ENCODE measurements around the gene KDM7A.
"Not testable (repeated sequence)": the region's sequence is repeated elsewhere in the genome, so short reads cannot be mapped to it uniquely, and the experiment has no call there.

The KDM7A gene, protein sequence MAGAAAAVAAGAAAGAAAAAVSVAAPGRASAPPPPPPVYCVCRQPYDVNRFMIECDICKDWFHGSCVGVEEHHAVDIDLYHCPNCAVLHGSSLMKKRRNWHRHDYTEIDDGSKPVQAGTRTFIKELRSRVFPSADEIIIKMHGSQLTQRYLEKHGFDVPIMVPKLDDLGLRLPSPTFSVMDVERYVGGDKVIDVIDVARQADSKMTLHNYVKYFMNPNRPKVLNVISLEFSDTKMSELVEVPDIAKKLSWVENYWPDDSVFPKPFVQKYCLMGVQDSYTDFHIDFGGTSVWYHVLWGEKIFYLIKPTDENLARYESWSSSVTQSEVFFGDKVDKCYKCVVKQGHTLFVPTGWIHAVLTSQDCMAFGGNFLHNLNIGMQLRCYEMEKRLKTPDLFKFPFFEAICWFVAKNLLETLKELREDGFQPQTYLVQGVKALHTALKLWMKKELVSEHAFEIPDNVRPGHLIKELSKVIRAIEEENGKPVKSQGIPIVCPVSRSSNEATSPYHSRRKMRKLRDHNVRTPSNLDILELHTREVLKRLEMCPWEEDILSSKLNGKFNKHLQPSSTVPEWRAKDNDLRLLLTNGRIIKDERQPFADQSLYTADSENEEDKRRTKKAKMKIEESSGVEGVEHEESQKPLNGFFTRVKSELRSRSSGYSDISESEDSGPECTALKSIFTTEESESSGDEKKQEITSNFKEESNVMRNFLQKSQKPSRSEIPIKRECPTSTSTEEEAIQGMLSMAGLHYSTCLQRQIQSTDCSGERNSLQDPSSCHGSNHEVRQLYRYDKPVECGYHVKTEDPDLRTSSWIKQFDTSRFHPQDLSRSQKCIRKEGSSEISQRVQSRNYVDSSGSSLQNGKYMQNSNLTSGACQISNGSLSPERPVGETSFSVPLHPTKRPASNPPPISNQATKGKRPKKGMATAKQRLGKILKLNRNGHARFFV

DNA sequence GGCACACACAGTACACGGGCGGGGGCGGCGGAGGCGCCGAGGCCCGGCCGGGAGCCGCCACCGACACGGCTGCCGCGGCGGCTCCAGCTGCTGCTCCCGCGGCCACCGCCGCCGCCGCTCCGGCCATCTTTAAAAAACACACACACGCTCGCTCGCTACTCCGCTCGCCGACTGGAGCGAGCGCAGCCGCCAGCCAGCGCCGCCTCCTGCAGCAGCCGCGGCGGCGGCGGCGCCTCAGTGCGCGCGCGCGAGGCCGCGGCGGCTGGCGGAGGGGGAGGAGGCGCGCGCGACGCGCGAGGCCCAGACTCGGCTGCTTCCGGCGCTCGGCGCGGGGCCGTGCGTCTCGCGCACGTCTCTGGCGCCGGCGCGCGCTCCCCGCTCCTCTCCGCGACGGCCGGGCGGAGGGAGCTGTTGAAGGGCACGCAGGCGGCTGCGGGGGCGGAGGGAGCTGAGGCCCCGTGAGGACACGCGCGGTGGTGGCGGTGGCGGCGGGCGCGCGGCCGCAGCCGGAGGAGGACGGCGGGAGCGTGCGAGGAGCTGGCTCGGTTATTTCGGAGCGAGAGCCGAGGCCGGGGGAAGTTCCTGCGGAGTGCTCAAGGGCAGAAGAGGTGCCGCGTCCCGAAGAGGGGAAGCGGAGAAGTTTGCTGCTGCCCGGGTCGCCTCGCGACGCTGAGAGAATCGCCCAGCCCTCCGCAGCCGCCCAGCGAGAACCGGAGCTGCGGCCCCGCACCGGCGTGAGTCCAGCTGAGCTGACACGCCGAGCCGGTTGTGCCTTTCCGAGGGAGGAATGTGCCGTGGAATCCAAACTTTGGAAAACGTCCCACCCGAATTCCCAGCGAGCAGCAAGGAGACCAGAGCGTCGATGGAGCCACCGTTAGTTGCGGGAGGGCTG, at the start of gene KDM7A:
Gene KDM7A (minus strand): TSS at position 173 of the 892 bp plus-strand sequence. CDS start 46 bp downstream, at position 127.
- peak; percentile 93 for DNase-seq

DNA sequence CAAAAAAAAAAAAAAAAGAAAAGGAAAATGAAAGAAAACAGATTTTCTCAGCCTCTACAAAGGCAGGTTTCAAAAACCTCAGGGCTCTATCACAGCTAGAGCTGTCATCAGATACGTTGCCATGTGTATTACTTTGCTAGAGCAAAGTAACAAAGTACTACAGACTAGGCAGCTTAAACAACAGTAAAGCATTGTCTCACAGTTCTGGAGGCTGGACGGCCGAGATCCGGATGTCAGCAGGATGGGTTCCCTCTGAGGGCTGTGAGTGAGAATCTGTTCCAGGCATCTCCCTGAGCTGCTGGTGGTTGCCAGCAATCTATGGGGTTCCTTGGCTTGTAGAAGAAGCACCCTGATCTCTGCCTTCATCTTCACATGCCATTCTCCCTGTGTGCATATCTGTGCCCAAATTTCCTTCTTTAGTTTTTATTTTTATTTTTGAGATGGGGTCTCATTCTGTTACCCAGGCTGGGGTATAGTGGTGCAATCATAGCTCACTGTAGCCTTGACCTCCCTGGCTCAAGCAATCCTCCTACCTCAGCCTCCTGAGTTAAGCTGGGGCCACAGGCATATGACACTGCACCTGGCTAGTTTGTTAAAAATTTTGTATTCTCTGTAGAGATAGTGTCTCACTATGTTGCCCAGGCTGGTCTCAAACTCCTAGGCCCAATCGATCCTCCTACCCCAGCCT, 48.9 kb upstream of the KDM7A start:
- peak; percentile 33 for DNase-seq

DNA sequence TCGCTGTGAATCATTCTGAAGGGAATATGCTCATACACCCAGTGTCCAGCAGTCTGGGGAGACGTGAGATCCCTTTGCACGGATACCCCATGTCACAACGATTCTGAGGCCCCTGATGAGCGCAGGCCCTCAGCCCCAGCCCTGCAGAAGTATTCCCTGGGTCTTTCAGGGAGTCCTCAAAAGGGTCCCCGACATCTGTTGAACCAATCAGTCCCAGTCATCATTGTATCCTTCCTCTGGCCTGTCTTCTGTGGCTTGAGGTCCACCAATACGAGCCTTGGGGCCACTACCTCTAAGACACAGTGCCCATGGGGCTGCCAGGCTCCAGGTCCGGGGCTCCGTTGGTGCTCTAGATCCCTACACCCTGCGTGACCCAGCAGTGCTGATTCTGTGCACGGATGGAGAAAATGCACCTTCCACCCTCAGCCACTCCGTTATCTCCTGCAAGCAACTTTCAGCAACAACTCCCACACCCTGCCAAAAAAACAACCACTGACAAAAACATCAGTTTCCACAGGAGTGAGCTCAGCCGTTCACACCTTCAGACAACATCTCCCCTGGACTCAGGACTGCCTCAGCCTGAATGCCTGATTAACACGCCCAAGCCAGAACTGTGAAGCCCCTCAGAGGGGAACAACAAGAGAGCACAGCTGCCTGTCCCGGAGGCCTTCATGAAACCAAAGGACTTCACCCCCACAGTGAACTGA, 46.9 kb upstream of the KDM7A start:
- peak; percentile 53 for DNase-seq

DNA sequence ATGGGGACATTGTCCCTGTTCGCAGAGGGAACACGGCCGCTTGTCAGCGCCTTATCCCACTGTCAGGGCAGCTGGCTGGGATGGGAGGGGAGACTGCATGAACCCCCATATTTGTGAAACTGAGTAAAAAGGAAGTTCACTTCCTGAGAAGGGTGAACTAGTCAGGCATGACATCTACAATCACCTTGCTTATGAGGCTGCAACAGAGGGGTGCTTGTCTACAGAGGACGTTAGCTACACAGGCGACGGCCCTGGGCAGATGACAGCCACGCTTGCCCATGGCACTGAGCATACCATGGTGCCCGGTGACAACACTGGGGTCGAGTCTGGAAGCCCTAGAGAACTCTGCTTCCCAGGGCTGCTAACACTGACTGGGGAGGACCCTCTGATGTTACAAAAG, 46.0 kb upstream of the KDM7A start:
- peak; percentile 36 for DNase-seq

DNA sequence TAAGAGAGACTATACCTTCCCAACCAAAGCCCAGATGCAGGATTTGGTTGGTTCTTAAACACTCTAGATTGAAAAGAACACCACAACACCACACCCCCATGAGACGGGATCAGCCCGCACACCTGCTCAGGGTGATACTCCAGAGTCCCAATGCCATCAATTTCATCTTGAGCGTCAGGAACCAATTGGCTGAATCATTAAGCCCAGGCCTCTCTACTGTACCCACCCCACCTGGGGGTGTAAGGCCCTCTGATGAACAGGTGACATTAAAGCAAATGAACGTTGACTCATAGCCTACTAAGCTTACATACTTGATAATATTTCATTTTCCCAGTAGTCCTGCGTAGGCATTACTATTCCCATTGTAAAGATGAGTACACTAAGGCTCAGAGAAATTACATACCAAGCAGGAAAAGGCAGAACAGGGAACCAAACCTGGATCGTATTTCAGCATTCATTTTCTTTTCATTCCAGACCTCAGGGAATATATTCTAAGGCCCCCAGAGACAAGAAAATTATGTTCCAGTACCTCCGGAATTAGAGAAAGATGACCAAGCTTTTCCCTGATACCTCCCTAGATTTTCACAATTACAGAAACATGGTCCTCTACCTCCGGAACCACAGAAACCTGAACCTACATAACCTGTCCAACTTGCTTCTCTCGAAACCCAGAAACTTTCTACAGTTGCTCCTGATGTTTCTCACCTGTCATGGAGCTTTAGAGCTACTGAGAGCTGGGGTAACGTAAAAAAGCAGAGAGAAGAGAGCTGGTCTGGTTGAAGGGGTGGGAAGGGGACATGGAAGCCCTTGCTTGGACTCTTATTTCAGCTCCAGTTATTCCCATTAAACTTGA, 43.1 kb upstream of the KDM7A start:
- no peak for DNase-seq

DNA sequence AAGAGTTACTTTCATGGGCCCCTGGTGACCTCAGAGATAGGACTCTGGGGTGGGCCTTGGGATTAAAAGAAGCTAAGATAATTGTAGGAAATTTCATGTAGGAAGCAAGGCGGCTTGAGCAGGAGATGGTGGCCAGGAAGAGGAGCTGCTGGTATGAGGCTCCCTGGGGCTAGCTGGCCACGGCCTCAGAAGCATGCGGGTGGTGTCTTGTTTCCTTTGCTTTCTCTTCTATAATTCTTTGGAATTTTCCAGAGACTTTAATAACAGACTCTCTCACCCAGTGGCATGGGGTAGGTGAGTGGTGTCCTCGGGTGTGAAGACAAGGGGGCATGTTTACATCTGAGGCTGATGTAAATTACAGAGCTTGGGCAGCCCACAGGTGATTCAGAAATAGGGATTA, 41.9 kb upstream of the KDM7A start:
- DNase-seq = no peak

DNA sequence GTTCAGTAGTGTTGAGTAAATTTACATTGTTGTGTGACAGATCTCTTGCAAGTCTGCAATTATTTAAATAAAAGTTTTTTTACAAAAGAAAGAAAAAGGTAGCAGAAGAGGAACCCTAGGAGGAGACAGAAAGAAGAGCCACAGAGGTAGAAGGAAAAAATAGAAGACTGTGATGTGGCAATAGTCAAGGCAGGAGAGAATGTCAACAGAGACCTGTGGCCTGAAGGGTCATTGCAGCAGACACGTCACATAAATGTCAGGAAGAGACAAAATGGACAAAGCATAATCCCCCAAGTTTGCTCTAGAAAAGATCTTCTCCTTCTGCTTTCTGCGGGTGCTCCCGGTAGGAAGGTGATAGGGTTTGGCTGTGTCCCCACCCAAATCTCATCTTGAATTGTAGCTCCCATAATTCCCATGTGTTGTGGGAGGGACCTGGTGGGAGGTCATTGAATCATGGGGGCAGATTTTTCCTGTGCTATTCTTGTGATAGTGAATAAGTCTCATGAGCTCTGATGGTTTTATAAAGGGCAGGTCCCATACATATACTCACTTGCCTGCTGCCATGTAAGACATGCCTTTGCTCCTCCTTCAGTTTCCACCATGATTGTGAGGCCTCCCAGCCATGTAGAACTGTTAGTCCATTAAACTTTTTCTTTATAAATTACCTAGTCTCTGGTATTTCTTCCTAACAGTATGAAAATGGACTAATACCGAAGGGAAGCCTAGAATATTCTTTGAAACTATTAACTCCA, 41.1 kb upstream of the KDM7A start:
- no peak for DNase-seq

DNA sequence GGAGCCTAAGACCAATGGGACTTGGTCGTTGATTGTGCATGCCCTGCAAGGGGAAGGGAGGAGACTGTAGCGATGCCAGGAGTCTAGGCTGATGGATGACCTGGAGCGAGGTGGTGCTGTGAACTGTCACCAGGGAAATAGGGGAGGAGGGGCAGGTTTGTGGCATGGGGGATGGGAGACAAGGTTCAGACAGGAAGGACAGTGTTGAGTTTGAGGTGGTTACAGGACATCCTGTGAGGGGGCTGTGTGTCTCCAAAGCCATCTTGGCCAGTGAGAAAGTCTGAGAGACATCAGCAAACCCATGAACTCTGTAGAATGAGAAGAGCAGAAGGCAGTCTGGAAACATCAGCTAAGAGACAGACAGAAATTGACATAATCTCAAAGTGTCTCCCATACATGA, 38.5 kb upstream of the KDM7A start:
- DNase-seq = no peak

DNA sequence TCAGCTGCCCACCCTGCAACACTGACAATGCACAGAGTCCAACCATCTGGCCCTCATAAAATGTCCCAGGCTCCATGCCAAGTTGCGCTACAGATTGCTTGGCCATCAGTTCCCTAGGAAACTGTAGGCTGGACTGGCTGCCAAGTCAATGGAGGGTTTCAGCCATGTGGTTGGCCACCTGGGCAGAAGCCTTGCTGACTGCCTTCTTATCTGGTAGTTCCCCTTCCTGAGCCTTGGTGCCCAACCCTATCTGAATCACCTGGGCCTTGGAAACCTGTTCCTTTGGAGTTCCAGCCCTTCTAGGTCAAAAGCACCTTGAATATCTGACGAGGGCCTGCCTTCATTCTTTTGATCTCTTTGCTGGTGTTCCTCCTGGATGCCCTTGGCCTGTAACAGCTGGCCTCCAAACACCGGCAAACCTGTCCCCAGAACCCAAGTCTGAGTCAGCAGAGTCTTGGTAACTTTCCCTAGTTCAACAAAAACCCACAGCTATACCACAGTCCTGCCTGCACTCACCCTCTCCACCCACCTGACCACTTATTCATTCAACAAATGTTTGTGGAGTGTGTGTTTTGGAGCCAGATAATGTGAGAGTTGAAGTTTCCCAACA, 37.4 kb upstream of the KDM7A start:
- no peak for DNase-seq

DNA sequence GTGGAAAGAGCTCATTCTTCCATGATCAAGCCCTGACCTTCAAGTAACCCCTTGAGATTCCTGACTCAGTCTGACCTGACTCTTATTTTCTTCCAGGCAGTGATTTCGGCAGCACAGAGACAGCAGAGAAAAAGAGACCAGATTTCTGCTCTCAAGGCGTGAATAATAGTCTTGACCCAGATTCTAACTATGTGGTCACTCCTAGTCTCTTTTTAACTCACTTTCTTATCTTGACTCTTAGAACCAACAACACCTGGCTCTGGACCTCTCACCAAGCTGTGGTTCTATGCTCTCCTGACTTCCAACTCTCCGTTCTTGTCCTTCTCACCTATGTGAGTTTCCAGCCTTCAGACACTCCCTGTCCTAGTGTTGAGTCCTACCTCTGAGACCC, 36.9 kb upstream of the KDM7A start:
- no peak for DNase-seq

DNA sequence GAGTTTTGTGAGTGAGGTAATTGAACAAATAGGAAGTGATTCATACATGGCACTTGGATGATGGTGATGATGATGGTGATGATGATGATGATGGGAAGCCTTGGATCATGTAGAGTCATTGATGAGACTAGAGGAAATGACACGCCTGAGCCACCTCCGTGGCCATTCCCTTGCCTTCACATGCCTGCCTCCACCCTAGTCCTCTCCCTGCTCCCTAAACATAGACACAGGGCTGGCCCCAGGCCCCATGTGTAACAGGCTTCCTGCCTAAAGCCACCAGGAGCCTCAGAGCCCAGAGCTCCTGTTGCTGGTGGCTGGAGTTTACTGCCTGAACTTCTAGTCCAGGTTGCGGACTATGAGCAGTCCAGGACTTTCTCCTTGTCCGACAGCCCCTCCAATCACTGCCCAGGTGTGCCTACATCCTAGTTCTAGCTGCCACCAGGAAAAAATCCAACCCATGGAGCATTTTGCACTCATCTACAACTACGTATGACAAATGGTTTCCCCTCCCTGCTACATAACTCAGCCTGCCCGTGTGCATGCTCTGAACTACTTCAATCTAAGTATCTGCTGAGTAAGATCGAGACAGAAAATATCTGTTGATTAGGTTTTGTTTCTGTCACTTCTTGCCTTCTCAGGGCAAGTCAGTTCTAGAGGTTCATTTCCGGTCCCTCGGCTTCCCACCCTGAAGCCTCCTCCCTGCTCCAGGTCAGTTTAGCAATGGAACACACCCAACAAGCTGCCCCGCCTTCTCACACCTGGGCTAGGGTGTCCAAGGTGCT, 35.5 kb upstream of the KDM7A start:
- peak; percentile 18 for DNase-seq

DNA sequence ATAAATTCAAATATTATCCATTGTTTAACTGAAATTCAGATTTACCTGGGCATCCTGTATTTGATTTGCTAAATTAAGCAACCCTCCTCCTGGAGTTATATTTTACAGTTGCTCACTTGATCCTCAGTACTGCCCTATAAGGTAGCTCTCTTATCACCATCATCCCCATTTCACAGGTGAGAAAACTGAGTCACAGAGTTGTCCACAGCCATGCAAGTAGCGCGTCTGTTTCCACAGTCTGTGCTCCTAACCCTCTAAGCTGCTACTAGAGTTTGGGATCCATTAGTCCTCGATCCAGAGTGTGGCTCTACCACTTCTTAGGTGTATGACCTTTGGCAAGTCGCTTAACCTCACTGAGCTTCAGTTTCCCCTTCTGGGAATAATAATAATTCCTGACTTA, 34.9 kb upstream of the KDM7A start:
- DNase-seq = no peak

DNA sequence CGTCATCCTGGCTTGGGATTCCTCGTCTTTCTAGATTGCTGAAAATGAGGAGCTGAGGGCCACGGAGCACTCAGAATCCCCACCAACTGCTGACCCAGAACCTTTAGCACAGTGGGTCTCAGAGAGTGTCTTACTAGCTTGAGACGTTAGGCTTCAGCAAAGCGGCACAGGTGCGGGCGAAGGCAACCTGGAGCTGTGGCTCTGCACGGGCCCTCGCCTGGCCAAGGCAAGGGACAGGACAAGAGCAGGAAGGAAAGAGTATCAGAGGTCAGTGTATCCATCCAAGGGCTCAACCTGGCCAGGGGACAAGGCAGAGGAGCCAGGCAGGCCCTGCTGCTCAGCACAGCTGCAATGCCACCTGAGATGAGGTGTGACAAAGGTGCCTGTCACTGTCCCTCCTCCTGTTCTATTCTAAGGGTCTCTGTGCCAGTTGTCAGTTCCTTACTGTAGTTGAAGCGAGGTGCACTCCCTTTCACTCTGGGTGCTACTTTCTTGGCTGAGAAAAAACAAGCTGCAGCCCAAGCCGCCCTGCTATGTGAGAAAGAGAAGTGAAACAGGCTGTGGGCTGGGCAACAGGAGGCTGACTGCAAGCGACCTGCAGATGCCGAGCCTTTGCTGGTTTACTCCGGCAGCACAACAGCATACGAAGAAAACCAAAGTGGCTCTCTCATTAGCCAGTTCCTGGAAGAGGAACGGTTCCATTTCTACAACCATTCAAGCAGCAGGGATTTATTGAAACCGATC, 33.3 kb upstream of the KDM7A start:
- peak; percentile 61 for DNase-seq

DNA sequence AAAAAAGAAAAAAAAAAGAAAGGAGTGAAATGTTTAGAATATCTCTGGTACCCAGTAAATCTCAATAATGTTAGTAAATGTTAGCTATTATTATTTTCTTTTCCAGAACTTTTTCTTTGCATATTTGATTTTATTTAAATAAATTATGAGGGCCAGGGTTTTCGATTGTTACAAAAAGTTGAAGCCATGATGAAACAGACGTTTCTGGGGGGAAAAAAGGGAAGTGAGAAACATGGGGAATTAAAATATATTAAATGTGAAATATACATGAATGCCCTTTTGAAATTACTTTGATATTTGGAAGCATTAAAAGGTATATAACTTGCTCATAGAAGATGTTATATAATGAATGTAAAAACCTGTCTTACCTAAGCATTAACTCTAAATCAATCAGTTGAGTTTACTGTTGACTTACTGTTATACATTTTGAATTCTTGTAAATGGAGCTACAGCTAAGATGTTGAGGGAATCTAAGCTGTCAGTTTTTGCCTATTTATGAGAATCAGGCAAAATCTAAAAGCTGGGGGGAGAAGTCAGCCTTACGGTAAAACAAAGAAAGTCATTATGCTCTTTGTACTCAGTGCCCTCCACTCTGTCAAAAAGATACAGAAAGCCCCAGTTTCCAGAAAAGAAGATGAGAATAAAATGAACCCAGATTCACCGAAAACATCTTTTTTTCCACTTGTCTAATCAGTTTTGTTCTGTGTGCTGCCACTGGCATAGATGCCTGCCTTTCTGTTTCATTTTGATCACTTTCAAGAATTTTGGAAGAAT, 30.0 kb upstream of the KDM7A start:
- DNase-seq = no peak

DNA sequence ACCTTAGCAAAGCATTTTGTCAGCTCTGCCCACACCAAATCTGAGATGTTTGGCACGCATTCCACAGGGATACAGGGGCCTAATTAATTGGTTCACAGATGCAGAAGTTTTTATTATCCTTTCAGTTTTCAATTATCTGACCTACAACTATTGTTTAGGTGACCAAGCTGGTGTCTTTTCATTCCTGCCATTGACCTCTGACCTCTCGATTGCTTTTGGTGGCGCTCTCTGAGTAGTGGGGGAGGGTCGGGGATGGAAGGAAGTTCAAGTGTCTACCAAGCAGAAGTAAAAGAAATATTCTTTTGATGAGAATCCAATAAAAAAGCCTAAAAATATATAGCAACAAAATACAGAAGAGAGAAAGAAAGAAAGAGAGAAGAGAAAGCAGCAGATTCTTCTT, 28.8 kb upstream of the KDM7A start:
- no peak for DNase-seq

DNA sequence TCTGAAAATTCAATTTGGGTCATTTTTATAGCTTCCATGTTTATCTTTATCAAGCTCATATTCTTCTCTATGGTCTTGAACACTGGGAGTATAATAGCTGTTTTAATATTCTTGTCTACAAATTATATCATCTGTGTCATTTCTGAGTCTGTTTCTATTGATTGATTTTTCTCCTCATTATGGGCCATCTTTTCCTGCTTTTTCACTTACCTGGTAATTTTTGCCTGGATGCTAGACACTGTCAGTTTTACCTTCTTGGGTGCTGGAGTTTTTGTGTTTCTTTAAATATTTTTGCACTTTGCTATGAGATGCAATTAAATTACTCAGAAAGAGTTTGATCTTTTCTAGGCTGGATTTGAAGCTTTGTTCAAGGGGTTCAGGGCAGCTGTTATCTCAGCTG, 26.8 kb upstream of the KDM7A start:
- no peak for DNase-seq

DNA sequence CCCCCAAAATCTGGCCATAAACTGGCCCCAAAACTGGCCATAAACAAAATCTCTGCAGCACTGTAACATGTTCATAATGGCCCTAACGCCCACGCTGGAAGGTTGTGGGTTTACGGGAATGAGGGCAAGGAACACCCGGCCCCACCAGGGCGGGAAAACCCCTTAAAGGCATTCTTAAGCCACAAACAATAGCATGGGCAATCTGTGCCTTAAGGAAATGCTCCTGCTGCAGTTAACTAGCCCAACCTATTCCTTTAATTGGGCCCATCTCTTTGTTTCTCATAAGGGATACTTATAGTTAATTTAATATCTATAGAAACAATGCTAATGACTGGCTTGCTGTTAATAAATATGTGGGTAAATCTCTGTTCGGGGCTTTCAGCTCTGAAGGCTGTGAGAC, 26.2 kb upstream of the KDM7A start:
- not testable (repeated sequence) for DNase-seq

All from CD4-positive, alpha-beta T cell treated with Interleukin-17A for 4 hours (primary cell).